Right lobe of liver (tissue), 4 donors: ENCODE results near the gene G0S2.

Experiments
- POLR2A ChIP-seq: fragments of 450-650 bp; IDR thresholded peaks from one replicate; pipeline ENCODE4 v1.6.1; 2017; ENCODE audit warnings: antibody characterized with exemption, mild to moderate bottlenecking
- TF ChIP-seq, protein P1 (sequence below), 4 donors: fragments of 200-600 bp in 3 of 4; fragments of 450-650 bp in 1 of 4; IDR thresholded peaks; one replicate each; pipeline versions ENCODE4 v1.5.1 to v1.8.0; 2016 to 2022; ENCODE audit warnings: antibody characterized with exemption in 4 of 4, mild to moderate bottlenecking in 2 of 4
- donor health status: DM: no; HTN: no; CAD: no.
- donor health status: DM: no; HTN: no; CAD: no.
- donor health status: DM: no; HTN: yes; CAD: no.

DNA sequence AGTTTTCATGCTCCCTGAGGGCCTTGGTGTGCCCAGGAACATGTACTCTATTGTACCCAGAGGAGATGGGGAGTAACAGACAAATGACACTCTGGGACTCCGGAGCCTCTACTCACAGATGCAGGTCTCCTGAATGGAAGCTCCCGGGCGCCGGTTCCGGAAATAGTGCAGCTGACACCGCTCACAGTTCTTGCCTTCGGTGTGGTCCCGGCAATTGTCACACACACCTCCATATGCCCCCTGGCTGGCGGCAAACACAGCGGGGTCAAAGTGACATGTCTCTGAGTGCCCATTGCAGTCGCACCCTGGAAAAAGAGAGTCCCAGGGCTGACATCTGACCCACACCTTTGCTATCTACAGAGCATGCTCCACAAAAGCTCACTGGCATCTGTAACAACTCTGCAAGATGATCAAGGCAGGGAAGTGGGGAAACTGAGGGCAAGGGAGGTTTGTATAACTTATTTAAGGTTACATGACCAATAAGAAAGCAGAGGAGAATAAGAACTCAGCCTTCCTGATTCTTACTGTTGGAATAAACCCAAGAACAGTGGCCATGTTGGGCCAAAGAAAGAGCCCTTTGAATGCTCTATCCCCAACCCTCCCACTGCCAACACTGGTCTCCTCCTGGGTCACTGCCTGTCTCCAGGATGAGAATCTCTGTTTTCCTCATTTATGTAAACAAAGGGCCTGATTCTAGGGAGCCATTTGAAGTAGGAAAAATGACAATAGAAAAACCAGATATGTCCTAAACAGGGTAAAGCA, 45.4 kb upstream of the G0S2 start:
- TF ChIP-seq, protein P1, sequence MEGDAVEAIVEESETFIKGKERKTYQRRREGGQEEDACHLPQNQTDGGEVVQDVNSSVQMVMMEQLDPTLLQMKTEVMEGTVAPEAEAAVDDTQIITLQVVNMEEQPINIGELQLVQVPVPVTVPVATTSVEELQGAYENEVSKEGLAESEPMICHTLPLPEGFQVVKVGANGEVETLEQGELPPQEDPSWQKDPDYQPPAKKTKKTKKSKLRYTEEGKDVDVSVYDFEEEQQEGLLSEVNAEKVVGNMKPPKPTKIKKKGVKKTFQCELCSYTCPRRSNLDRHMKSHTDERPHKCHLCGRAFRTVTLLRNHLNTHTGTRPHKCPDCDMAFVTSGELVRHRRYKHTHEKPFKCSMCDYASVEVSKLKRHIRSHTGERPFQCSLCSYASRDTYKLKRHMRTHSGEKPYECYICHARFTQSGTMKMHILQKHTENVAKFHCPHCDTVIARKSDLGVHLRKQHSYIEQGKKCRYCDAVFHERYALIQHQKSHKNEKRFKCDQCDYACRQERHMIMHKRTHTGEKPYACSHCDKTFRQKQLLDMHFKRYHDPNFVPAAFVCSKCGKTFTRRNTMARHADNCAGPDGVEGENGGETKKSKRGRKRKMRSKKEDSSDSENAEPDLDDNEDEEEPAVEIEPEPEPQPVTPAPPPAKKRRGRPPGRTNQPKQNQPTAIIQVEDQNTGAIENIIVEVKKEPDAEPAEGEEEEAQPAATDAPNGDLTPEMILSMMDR (IDR thresholded peaks at IDR 0.05): no peak
- no peak for TF ChIP-seq POLR2A
